ENCODE data around the gene FAM222B. TPM values are rescaled to one million over a fixed set of nuclear protein-coding genes. Genes with fewer than 3 reads are reported as not detected.

FAM222B gene
- total and polyA plus RNA-seq, 2 experiments from 2014 or later: 63.7 to 78.5 TPM

DNA sequence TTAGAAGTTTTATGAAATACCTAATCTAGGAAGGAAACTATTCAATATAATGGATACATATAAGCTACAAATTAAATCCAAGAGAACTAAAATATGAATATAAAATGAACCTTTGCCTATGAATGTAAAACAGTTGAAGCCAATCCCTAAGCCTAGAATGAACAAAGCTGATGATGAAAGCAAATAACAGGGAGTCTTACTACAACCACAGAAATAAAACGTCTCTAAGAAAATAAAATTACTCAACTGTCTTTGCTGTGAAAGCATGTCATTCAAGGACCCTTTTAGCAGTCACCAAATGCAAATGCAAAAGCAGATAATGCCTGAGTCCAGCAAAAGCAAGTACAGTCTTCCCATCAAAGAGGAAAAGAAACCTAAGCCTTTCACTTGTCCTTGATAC is 23.0 kb downstream of the FAM222B start (continued):
- TF ChIP-seq ZNF462 (CRISPR knock-in tag; IDR thresholded peaks at IDR 0.05) (no peak), ZNF331 (CRISPR knock-in tag; IDR thresholded peaks at IDR 0.05; ENCODE audit: low read depth) (no peak), EZH2 (IDR thresholded peaks at IDR 0.05; ENCODE audit: low read depth, unreplicated experiment) (no peak), EZH2phosphoT487 (IDR thresholded peaks at IDR 0.05; ENCODE audit: unreplicated experiment) (no peak), JUNB (IDR thresholded peaks at IDR 0.05; ENCODE audit: unreplicated experiment) (no peak), REST (IDR thresholded peaks at IDR 0.05; ENCODE audit: unreplicated experiment) (no peak)
- TF ChIP-seq, protein P1, sequence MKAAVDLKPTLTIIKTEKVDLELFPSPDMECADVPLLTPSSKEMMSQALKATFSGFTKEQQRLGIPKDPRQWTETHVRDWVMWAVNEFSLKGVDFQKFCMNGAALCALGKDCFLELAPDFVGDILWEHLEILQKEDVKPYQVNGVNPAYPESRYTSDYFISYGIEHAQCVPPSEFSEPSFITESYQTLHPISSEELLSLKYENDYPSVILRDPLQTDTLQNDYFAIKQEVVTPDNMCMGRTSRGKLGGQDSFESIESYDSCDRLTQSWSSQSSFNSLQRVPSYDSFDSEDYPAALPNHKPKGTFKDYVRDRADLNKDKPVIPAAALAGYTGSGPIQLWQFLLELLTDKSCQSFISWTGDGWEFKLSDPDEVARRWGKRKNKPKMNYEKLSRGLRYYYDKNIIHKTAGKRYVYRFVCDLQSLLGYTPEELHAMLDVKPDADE (IDR thresholded peaks at IDR 0.05): no peak
